ENCODE data around the gene ACOT12. TPM values are rescaled to one million over a fixed set of nuclear protein-coding genes. Genes with fewer than 3 reads are reported as not detected.
A peak's percentile ranks its signal among the peaks of the same experiment; 100 is the strongest.

ACOT12 gene
- total and polyA plus RNA-seq, 2 of the 13 experiments (the other 11 are each of a cell fraction or from before 2014, with no cell fraction given) = not detected

- TF ChIP-seq PHB2 (IDR thresholded peaks at IDR 0.05; ENCODE audit: partially characterized antibody) (no peak), HNF1A (IDR thresholded peaks at IDR 0.05; ENCODE audit: low read depth) (no peak), HNF1A (CRISPR knock-in tag; IDR thresholded peaks at IDR 0.05; ENCODE audit: borderline replicate concordance) (peak; percentile 85; the same call in 1 of the 2 replicates), NBN (conservative IDR thresholded peaks at IDR 0.05) (no peak), MAX (IDR thresholded peaks at IDR 0.05) (peak; percentile 88), MBNL3 (CRISPR knock-in tag; conservative IDR thresholded peaks at IDR 0.05) (no peak), CEBPB (IDR thresholded peaks at IDR 0.05; ENCODE audit: borderline replicate concordance, low read depth, low read length) (no peak), MLLT10 (CRISPR knock-in tag; IDR thresholded peaks at IDR 0.05) (no peak), HOMEZ (CRISPR knock-in tag; IDR thresholded peaks at IDR 0.05; ENCODE audit: low read depth) (no peak), ZNF597 (CRISPR knock-in tag; IDR thresholded peaks at IDR 0.05) (no peak), ZNF260 (CRISPR knock-in tag; IDR thresholded peaks at IDR 0.05; ENCODE audit: borderline replicate concordance, low read depth) (no peak), EEA1 (CRISPR knock-in tag; IDR thresholded peaks at IDR 0.05; ENCODE audit: borderline replicate concordance) (no peak), STAG1 (CRISPR knock-in tag; IDR thresholded peaks at IDR 0.05) (peak; percentile 54), SKIL (CRISPR knock-in tag; IDR thresholded peaks at IDR 0.05; ENCODE audit: borderline replicate concordance) (no peak), ZC3H4 (CRISPR knock-in tag; IDR thresholded peaks at IDR 0.05; ENCODE audit: borderline replicate concordance) (no peak), ZBTB8A (CRISPR knock-in tag; IDR thresholded peaks at IDR 0.05; ENCODE audit: borderline replicate concordance, low read depth) (peak; percentile 84; the same call in 1 of the 2 replicates), KLF15 (CRISPR knock-in tag; IDR thresholded peaks at IDR 0.05; ENCODE audit: borderline replicate concordance) (no peak), KDM3A (CRISPR knock-in tag; IDR thresholded peaks at IDR 0.05; ENCODE audit: low read depth) (peak; percentile 90), RBM39 (IDR thresholded peaks at IDR 0.05; ENCODE audit: low read depth, low read length, poor library complexity, severe bottlenecking) (peak; percentile 91), ZNF839 (CRISPR knock-in tag; IDR thresholded peaks at IDR 0.05; ENCODE audit: borderline replicate concordance) (peak; percentile 72; the same call in 1 of the 2 replicates), ATF1 (CRISPR knock-in tag; IDR thresholded peaks at IDR 0.05) (peak; percentile 97)
Measured at GRCh38 chr5:81301271-81302015, 92.5 kb downstream of the ACOT12 start, which contains the start of gene ZCCHC9 (continued).
